Heart left ventricle (tissue), 13 donors: ENCODE data around the gene TXNDC16.

Experiments used
- POLR2A ChIP-seq, 2 donors: fragments of 450-650 bp; IDR thresholded peaks; one replicate each; pipeline ENCODE4 v1.6.1; 2017; ENCODE audit warnings: antibody characterized with exemption in 2 of 2, mild to moderate bottlenecking in 2 of 2, moderate library complexity in 2 of 2
- TF ChIP-seq, protein P1 (sequence below), 12 donors: fragments of 200-600 bp; sonication (generic) in 4 of 12; IDR thresholded peaks; one replicate each; pipeline versions ENCODE4 v1.5.0 to v1.8.0; 2018 to 2022; ENCODE audit warnings: antibody characterized with exemption in 12 of 12, mild to moderate bottlenecking in 5 of 12
- donor health status: ischemic (EF 13 %, LVEDD 7.1; RV severe dilation, severe dysfunction).
- donor health status: DM: no; HTN: yes; CAD: no.
- donor health status: DM: no; HTN: no; CAD: no.
- donor health status: ischemic (EF 25% LVEDD 6.9; RV normal size, moderate dysfunction).
- donor health status: ischemic (EF 25% LVEDD 5.7; RV mildly dilated, moderate dysfunction).
- donor health status: ischemic (EF 35%, LVEDD 5.7; RV mildly dilated, moderate dysfunction).
- donor health status: nonischemic (EF 11% LVEDD 7.7; RV severe dilation, severe dysfunction).
- donor health status: DM: yes; HTN: yes; CAD: no.
- donor health status: PGD.
- donor health status: ischemic (EF 29% LVEDD 5.4; RV normal size, mild dysfunction).
- donor health status: nonischemic (EF 23%, LVEDD 6.1; RV moderate dilation, normal function).

DNA sequence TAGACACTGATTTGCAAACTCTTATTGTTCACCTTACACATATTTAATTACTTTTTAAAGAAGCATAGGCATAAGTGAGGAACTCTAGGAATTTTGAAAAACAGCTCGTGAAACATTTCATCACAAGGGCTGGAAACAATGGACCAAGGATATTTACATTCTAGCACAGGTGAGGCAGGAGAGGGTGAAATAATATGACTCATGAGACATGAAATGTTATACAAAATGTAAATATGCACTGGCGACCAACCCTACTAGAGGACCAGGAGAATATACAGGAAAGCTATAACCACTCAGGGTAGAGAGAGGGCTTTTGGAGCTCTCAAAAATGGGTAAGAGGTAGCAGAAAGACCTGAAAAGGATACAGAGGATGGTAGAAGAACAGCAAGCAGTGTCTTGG lies 122.9 kb downstream of the TXNDC16 start:
- TF ChIP-seq, protein P1, sequence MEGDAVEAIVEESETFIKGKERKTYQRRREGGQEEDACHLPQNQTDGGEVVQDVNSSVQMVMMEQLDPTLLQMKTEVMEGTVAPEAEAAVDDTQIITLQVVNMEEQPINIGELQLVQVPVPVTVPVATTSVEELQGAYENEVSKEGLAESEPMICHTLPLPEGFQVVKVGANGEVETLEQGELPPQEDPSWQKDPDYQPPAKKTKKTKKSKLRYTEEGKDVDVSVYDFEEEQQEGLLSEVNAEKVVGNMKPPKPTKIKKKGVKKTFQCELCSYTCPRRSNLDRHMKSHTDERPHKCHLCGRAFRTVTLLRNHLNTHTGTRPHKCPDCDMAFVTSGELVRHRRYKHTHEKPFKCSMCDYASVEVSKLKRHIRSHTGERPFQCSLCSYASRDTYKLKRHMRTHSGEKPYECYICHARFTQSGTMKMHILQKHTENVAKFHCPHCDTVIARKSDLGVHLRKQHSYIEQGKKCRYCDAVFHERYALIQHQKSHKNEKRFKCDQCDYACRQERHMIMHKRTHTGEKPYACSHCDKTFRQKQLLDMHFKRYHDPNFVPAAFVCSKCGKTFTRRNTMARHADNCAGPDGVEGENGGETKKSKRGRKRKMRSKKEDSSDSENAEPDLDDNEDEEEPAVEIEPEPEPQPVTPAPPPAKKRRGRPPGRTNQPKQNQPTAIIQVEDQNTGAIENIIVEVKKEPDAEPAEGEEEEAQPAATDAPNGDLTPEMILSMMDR (IDR thresholded peaks at IDR 0.05), result no peak
- no peak for TF ChIP-seq POLR2A (IDR thresholded peaks at IDR 0.05)
